ENCODE data around the gene CLBA1.
"Not testable (repeated sequence)": the region's sequence is repeated elsewhere in the genome, so short reads cannot be mapped to it uniquely, and the experiment has no call there.

CLBA1 gene

GRCh38 chr14:104985675-104986486 is at the start of gene CLBA1:
Gene CLBA1 (plus strand): TSS chr14:104985788. CDS start chr14:104986432, 644 bp downstream.
- peak; percentile 73 to 88 for DNase-seq

- no peak for DNase-seq
Measured at GRCh38 chr14:104935955-104936354, 49.6 kb upstream of the CLBA1 start.

GRCh38 chr14:104936361-104937155 is 49.0 kb upstream of the CLBA1 start:
- no peak for DNase-seq

- no peak for DNase-seq
Measured at GRCh38 chr14:104937161-104937560, 48.4 kb upstream of the CLBA1 start.

- no peak for DNase-seq
Measured at GRCh38 chr14:104937694-104938365, 47.8 kb upstream of the CLBA1 start.

GRCh38 chr14:104938436-104938835 is 47.2 kb upstream of the CLBA1 start:
- no peak for DNase-seq

- no peak for DNase-seq
Measured at GRCh38 chr14:104938960-104939359, 46.6 kb upstream of the CLBA1 start.

- DNase-seq, result no peak
Measured at GRCh38 chr14:104939666-104940410, 45.8 kb upstream of the CLBA1 start.

- DNase-seq, result no peak
Measured at GRCh38 chr14:104940526-104941150, 45.0 kb upstream of the CLBA1 start.

GRCh38 chr14:104941508-104942365 is 43.9 kb upstream of the CLBA1 start:
- DNase-seq, result no peak

- DNase-seq, result no peak
Measured at GRCh38 chr14:104942586-104942985, 43.0 kb upstream of the CLBA1 start.

GRCh38 chr14:104943216-104944015 is 42.2 kb upstream of the CLBA1 start:
- DNase-seq, result not testable (repeated sequence)

- DNase-seq, result not testable (repeated sequence)
Measured at GRCh38 chr14:104944016-104944308, 41.6 kb upstream of the CLBA1 start.

GRCh38 chr14:104944436-104945205 is 41.0 kb upstream of the CLBA1 start:
- DNase-seq, result not testable (repeated sequence)

- DNase-seq, result not testable (repeated sequence)
Measured at GRCh38 chr14:104945266-104945665, 40.3 kb upstream of the CLBA1 start.

GRCh38 chr14:104945986-104946965 is 39.3 kb upstream of the CLBA1 start:
- not testable (repeated sequence) for DNase-seq

- not testable (repeated sequence) for DNase-seq
Measured at GRCh38 chr14:104947201-104947600, 38.4 kb upstream of the CLBA1 start.
